H1 (cell line): ENCODE data around the gene FRMD4A. TPM values are rescaled to one million over a fixed set of nuclear protein-coding genes. Genes with fewer than 3 reads are reported as not detected.

Experiments used
- CTCF ChIA-PET: fragments of 300-600 bp; sonication (Branson Sonifier 250); formaldehyde crosslinking; loops from one replicate; lab custom pipeline; 2021; ENCODE audit not compliant: partially characterized antibody; lab: Charles Lee
- POLR2A ChIA-PET: fragments of 300-600 bp; sonication (Branson Sonifier 250); formaldehyde crosslinking; loops from one replicate; lab custom pipeline; 2021; ENCODE audit warnings: inconsistent platforms; ENCODE audit not compliant: partially characterized antibody; lab: Charles Lee
- DNase-seq, 2 experiments: peaks; one replicate each; pipeline versions ENCODE4 v3.0.0 to v3.0.0-alpha.2; 2010 to 2022; ENCODE audit warnings: low spot score in 2 of 2, low read depth in 1 of 2, mixed read lengths in 1 of 2
- FAIRE-seq: peaks from 2 replicates; lab custom pipeline; 2011; peaks lifted over from hg19 to GRCh38; lab: Jason Lieb, UNC
- H2AFZ ChIP-seq: 2 replicates; pipeline ENCODE4 v1.8.1; 2012; ENCODE audit warnings: low read length, inconsistent platforms
- H2AK5ac ChIP-seq: 2 replicates; pipeline ENCODE4 v1.6.1; 2013; ENCODE audit warnings: low read depth, low read length
- H2BK120ac ChIP-seq: replicated peaks from 2 replicates; pipeline ENCODE3; 2013; ENCODE audit warnings: low read depth, low read length, inconsistent platforms
- H2BK12ac ChIP-seq: 2 replicates; pipeline ENCODE4 v1.6.1; 2013; ENCODE audit warnings: low read depth, low read length
- H2BK15ac ChIP-seq: 2 replicates; pipeline ENCODE4 v1.6.1; 2013; ENCODE audit warnings: low read length
- H2BK20ac ChIP-seq: 2 replicates; pipeline ENCODE4 v1.6.1; 2013; ENCODE audit warnings: low read length
- H2BK5ac ChIP-seq: 2 replicates; pipeline ENCODE4 v1.6.1; 2013; ENCODE audit warnings: low read depth, low read length
- H3K14ac ChIP-seq: 2 replicates; pipeline ENCODE4 v1.6.1; 2013; ENCODE audit warnings: inconsistent platforms; ENCODE audit not compliant: insufficient read length
- H3K18ac ChIP-seq: 2 replicates; pipeline ENCODE4 v1.6.1; 2013; ENCODE audit warnings: low read length; ENCODE audit errors: extremely low read depth
- H3K23ac ChIP-seq: 2 replicates; pipeline ENCODE4 v1.6.1; 2013; ENCODE audit warnings: inconsistent platforms; ENCODE audit not compliant: insufficient read length
- H3K23me2 ChIP-seq: 2 replicates; pipeline ENCODE4 v1.6.1; 2013; ENCODE audit warnings: low read depth, low read length
- H3K27ac ChIP-seq: 2 replicates; pipeline ENCODE4 v1.6.1; 2011; ENCODE audit warnings: low read depth, low read length, inconsistent platforms
- H3K27me3 ChIP-seq, 4 experiments: replicated peaks in 1 of 4; 1 replicate in 1 of 4; 2 replicates in 3 of 4; pipeline versions ENCODE4 v1.6.1 to v1.8.1; 2011 to 2013; ENCODE audit warnings: low read length in 3 of 4, mild to moderate bottlenecking in 3 of 4, inconsistent platforms in 2 of 4, mixed read lengths in 2 of 4, moderate library complexity in 1 of 4; ENCODE audit not compliant: control insufficient read depth in 3 of 4, insufficient read depth in 3 of 4; ENCODE audit errors: extremely low read depth in 1 of 4
- H3K36me3 ChIP-seq, 4 experiments: 2 replicates each; pipeline versions ENCODE4 v1.6.1 to v1.8.1; 2011 to 2013; ENCODE audit warnings: mild to moderate bottlenecking in 4 of 4, low read length in 3 of 4, moderate library complexity in 2 of 4, control low read depth in 1 of 4, inconsistent platforms in 1 of 4; ENCODE audit not compliant: insufficient read depth in 4 of 4, control insufficient read depth in 2 of 4
- H3K4ac ChIP-seq: replicated peaks from 2 replicates; pipeline ENCODE3; 2013; ENCODE audit warnings: low read length, low read depth, mixed read lengths, inconsistent platforms; ENCODE audit not compliant: insufficient read length
- H3K4me1 ChIP-seq, 4 experiments: replicated peaks in 1 of 4; 1 replicate in 1 of 4; 2 replicates in 3 of 4; pipeline versions ENCODE4 v1.6.1 to v1.8.1; 2011 to 2013; ENCODE audit warnings: low read length in 3 of 4, inconsistent platforms in 2 of 4, mixed read lengths in 1 of 4; ENCODE audit not compliant: insufficient read depth in 4 of 4, control insufficient read depth in 3 of 4
- H3K4me2 ChIP-seq, 2 experiments: 2 replicates each; pipeline versions ENCODE4 v1.6.1 to v1.8.1; 2011 to 2013; ENCODE audit warnings: low read depth in 2 of 2, low read length in 2 of 2, control low read depth in 1 of 2, inconsistent platforms in 1 of 2, mild to moderate bottlenecking in 1 of 2; ENCODE audit not compliant: insufficient read depth in 1 of 2
- H3K4me3 ChIP-seq, 4 experiments: fragments of 200-600, 300-600 bp in 1 of 4; sonication (generic), shearing (Covaris generic), sonication (Bioruptor Twin) in 1 of 4; 2 replicates each; pipeline versions ENCODE4 v1.5.1 to v1.8.1; 2011 to 2016; ENCODE audit warnings: low read length in 4 of 4, low read depth in 3 of 4, control low read depth in 2 of 4, inconsistent platforms in 2 of 4, mild to moderate bottlenecking in 2 of 4, mixed read lengths in 1 of 4, moderate library complexity in 1 of 4; ENCODE audit not compliant: insufficient read depth in 2 of 4; ENCODE audit errors: extremely low read depth in 1 of 4
- H3K56ac ChIP-seq: replicated peaks from 2 replicates; pipeline ENCODE3; 2013; ENCODE audit warnings: low read depth, mild to moderate bottlenecking, mixed read lengths, low read length, inconsistent platforms; ENCODE audit not compliant: insufficient read length
- H3K79me1 ChIP-seq: 2 replicates; pipeline ENCODE4 v1.6.1; 2013; ENCODE audit warnings: low read depth, low read length, control low read depth
- H3K79me2 ChIP-seq, 2 experiments: 2 replicates each; pipeline versions ENCODE4 v1.6.1 to v1.8.1; 2012 to 2013; ENCODE audit warnings: low read length in 2 of 2, mild to moderate bottlenecking in 2 of 2, inconsistent platforms in 1 of 2; ENCODE audit not compliant: insufficient read depth in 2 of 2, control insufficient read depth in 1 of 2
- H3K9ac ChIP-seq, 4 experiments: replicated peaks in 1 of 4; 1 replicate in 1 of 4; 2 replicates in 3 of 4; pipeline versions ENCODE4 v1.6.1 to v1.8.1; 2011 to 2013; ENCODE audit warnings: low read depth in 3 of 4, low read length in 3 of 4, control low read depth in 2 of 4, mild to moderate bottlenecking in 2 of 4, moderate library complexity in 2 of 4, inconsistent platforms in 1 of 4; ENCODE audit errors: extremely low read depth in 1 of 4
- H3K9me3 ChIP-seq, 2 experiments: 2 replicates each; pipeline versions ENCODE4 v1.6.1 to v1.8.1; 2012 to 2013; ENCODE audit warnings: mild to moderate bottlenecking in 2 of 2, moderate library complexity in 2 of 2, control low read depth in 1 of 2, inconsistent platforms in 1 of 2, low read depth in 1 of 2, low read length in 1 of 2, mixed read lengths in 1 of 2; ENCODE audit not compliant: insufficient read depth in 2 of 2
- H4K20me1 ChIP-seq, 2 experiments: replicated peaks in 1 of 2; 2 replicates each; pipeline versions ENCODE3 to v1.8.1; 2011 to 2013; ENCODE audit warnings: inconsistent platforms in 2 of 2, low read length in 2 of 2, mild to moderate bottlenecking in 1 of 2; ENCODE audit not compliant: insufficient read depth in 2 of 2, control insufficient read depth in 1 of 2
- H4K5ac ChIP-seq: 2 replicates; pipeline ENCODE4 v1.6.1; 2013; ENCODE audit warnings: low read length, low read depth, mixed read lengths, inconsistent platforms; ENCODE audit not compliant: insufficient read length
- H4K8ac ChIP-seq: 2 replicates; pipeline ENCODE4 v1.8.0; 2013; ENCODE audit warnings: mild to moderate bottlenecking, moderate library complexity, low read length, inconsistent platforms; ENCODE audit not compliant: insufficient read depth; ENCODE audit errors: extremely low read depth
- H4K91ac ChIP-seq: replicated peaks from 2 replicates; pipeline ENCODE3; 2013; ENCODE audit warnings: low read length, mixed read lengths, inconsistent platforms; ENCODE audit not compliant: insufficient read length
- WGBS, 2 experiments: shearing (Covaris generic) in 1 of 2; methylation state at CpG; one replicate each; pipeline versions ENCODE4 v1.1.6 to v1.1.7; 2013 to 2015; ENCODE audit warnings: low lambda C conversion rate in 2 of 2, mixed read lengths in 2 of 2, inconsistent platforms in 1 of 2, low coverage in 1 of 2, missing lambda C conversion rate in 1 of 2; ENCODE audit not compliant: insufficient replicate concordance in 2 of 2, insufficient coverage in 1 of 2, insufficient read length in 1 of 2; ENCODE audit errors: extremely low coverage in 1 of 2, missing lambda C conversion rate in 1 of 2; 5-methylcytosine and 5-hydroxymethylcytosine counted together
- polyA plus RNA-seq, 7 experiments: library from polyadenylated mRNA; depleted of rRNA in 3 of 7; stranded (reverse) in 5 of 7; unstranded in 2 of 7; fragments of >200 nt in 5 of 7; fragments of 200-250 nt in 2 of 7; gene quantifications; 1 replicate in 5 of 7; 2 replicates in 1 of 7; 4 replicates in 1 of 7; pipeline versions ENCODE4 v1.2.1 to v1.2.3, GENCODE V29; 2011 to 2013; ENCODE audit warnings: missing spikeins in 2 of 7, mixed read lengths in 2 of 7
- total RNA-seq: library from RNA; stranded (reverse); fragmentation: NEBNext Ultra II Directional; extraction: Animal tissue kit (Norgen Biotek cat#: 25700); gene quantifications from 2 replicates; pipeline ENCODE4 v1.2.1, GENCODE V29; 2021
- TF ChIP-seq, protein P1 (sequence below), 3 experiments: IDR thresholded peaks; 1 replicate in 2 of 3; 2 replicates in 1 of 3; pipeline versions ENCODE4 v1.5.1 to v1.6.1; 2011; ENCODE audit warnings: low read length in 3 of 3, mild to moderate bottlenecking in 3 of 3, inconsistent platforms in 2 of 3, low read depth in 1 of 3, moderate library complexity in 1 of 3; ENCODE audit not compliant: insufficient read depth in 1 of 3; ENCODE audit errors: control extremely low read depth in 1 of 3

FRMD4A gene
- total and polyA plus RNA-seq, 2 of the 8 experiments (the other 6 are each of a cell fraction or from before 2014, with no cell fraction given) = 38.6 to 39.6 TPM

DNA sequence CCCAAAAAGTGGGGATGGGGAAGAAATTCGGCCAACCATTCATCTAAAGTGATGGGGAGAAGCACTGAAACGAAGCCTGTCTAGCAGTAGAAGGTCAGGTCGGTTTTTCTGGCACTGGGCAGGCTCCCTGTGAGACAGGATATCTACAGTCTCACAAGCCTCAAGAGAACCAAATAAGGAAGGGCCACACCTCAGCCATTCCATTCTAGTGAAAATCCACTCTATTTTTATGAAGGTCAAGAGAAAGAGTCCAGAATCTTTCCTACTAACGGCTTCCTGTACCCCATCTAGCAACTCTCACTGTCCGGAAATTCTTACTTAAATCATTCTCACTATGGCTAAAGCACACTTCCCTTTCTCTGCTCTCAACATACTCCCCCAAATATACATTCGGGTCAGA, 476.9 kb downstream of the FRMD4A start:
- Histone ChIP-seq H3K79me2 (no peaks in the 10 kb centered on the region; a peak in 1 of 4 replicates), H2AK5ac (no peak overlapping the region), H4K8ac (no peak overlapping the region), H3K9ac (no peak overlapping the region), H3K18ac (no peak overlapping the region), H2AFZ (no peak overlapping the region), H3K9me3 (no peaks in the 10 kb centered on the region), H3K4me1 (peaks cover 2 to 4% (median 4%) of the 10 kb centered on the region in 4 experiments; a peak in 5 of 7 replicates), H2BK12ac (no peak overlapping the region), H2BK20ac (no peak overlapping the region), H2BK5ac (no peak overlapping the region), H4K91ac (no peak overlapping the region), H3K23ac (no peak overlapping the region), H3K4me3 (no peak overlapping the region), H3K4ac (no peak overlapping the region), H3K56ac (no peak overlapping the region), H2BK120ac (no peak overlapping the region), H3K4me2 (no peak overlapping the region), H3K23me2 (no peaks in the 10 kb centered on the region; the same call in 1 of the 2 replicates), H4K20me1 (no peaks in the 10 kb centered on the region), H3K79me1 (no peaks in the 10 kb centered on the region), H2BK15ac (no peak overlapping the region), H3K27me3 (no peaks in the 10 kb centered on the region), H3K27ac (no peak overlapping the region), H3K36me3 (no peaks in the 10 kb centered on the region), H3K14ac (no peak overlapping the region), H4K5ac (no peak overlapping the region)
- ChIA-PET CTCF (interaction anchor here (0.7 kb wide), 1 partner anchor 273 kb away, joined by 3 read pairs; no protein-coding TSS in a partner anchor), POLR2A (interaction anchor here (0.6 kb wide), 1 partner anchor 646 kb away, joined by 3 read pairs; no protein-coding TSS in a partner anchor)
- WGBS, 2 experiments = 85% methylated on average over 5 of the region's 6 CpGs; no CpG with 5 or more reads in 1 of the 2 experiments
- DNase-seq (no peak), FAIRE-seq (no peak)
- TF ChIP-seq, protein P1, sequence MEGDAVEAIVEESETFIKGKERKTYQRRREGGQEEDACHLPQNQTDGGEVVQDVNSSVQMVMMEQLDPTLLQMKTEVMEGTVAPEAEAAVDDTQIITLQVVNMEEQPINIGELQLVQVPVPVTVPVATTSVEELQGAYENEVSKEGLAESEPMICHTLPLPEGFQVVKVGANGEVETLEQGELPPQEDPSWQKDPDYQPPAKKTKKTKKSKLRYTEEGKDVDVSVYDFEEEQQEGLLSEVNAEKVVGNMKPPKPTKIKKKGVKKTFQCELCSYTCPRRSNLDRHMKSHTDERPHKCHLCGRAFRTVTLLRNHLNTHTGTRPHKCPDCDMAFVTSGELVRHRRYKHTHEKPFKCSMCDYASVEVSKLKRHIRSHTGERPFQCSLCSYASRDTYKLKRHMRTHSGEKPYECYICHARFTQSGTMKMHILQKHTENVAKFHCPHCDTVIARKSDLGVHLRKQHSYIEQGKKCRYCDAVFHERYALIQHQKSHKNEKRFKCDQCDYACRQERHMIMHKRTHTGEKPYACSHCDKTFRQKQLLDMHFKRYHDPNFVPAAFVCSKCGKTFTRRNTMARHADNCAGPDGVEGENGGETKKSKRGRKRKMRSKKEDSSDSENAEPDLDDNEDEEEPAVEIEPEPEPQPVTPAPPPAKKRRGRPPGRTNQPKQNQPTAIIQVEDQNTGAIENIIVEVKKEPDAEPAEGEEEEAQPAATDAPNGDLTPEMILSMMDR (IDR thresholded peaks at IDR 0.05; ENCODE audit: control extremely low read depth in 1 of 3, insufficient read depth in 1 of 3, low read depth in 1 of 3, low read length in 3 of 3) = no peak
